ENCODE results near the gene ERO1A.

ERO1A gene

GRCh38 chr14:52619687-52620086 lies 75.7 kb downstream of the ERO1A start:
- Histone ChIP-seq H3K4me3 (ENCODE audit: low read depth, low read length) (no peak overlapping the region), H3K36me3 (ENCODE audit: control insufficient read depth in 2 of 2, insufficient read depth in 1 of 2, low read length in 2 of 2) (0 out of 3 replicates have a peak, but pooled peaks cover 0 to 4% of the 10 kb centered on the region in 2 experiments), H3K27ac (ENCODE audit: extremely low read depth, low read depth, low read length) (no peak overlapping the region), H3K4me1 (ENCODE audit: control insufficient read depth, insufficient read depth, low read length) (no peaks in the 10 kb centered on the region), H3K9me3 (ENCODE audit: control insufficient read depth, insufficient read depth, low read depth, low read length) (no peaks in the 10 kb centered on the region)
- CTCF ChIA-PET, result interaction anchor here (0.7 kb wide), 1 partner anchor 202 kb away, joined by 3 read pairs; no protein-coding TSS in a partner anchor
- POLR2A ChIA-PET, result no interaction called here
- TF ChIP-seq ZNF621 (tag by site-specific recombination; IDR thresholded peaks at IDR 0.05) (no peak), ZNF670 (tag by site-specific recombination; IDR thresholded peaks at IDR 0.05; ENCODE audit: low read depth) (no peak), ZNF223 (tag by site-specific recombination; IDR thresholded peaks at IDR 0.05) (no peak), CTCF (tag by site-specific recombination; IDR thresholded peaks at IDR 0.05) (no peak), ZNF660 (tag by site-specific recombination; IDR thresholded peaks at IDR 0.05) (no peak), OVOL3 (tag by site-specific recombination; IDR thresholded peaks at IDR 0.05) (no peak), SCRT1 (tag by site-specific recombination; IDR thresholded peaks at IDR 0.05; ENCODE audit: borderline replicate concordance) (no peak), ZNF292 (tag by site-specific recombination; IDR thresholded peaks at IDR 0.05; ENCODE audit: borderline replicate concordance, low read depth) (no peak), ZNF184 (tag by site-specific recombination; IDR thresholded peaks at IDR 0.05) (no peak), ZFP69B (tag by site-specific recombination; IDR thresholded peaks at IDR 0.05) (no peak), KLF7 (tag by site-specific recombination; IDR thresholded peaks at IDR 0.05; ENCODE audit: borderline replicate concordance) (no peak), ZNF830 (tag by site-specific recombination; IDR thresholded peaks at IDR 0.05; ENCODE audit: low read depth) (no peak), ZBTB8A (tag by site-specific recombination; IDR thresholded peaks at IDR 0.05) (no peak), ZNF112 (tag by site-specific recombination; IDR thresholded peaks at IDR 0.05) (no peak), ZBTB17 (tag by site-specific recombination; IDR thresholded peaks at IDR 0.05) (no peak), PRDM6 (tag by site-specific recombination; IDR thresholded peaks at IDR 0.05) (no peak), ZEB2 (tag by site-specific recombination; IDR thresholded peaks at IDR 0.05) (no peak)
- TF ChIP-seq, protein P1, sequence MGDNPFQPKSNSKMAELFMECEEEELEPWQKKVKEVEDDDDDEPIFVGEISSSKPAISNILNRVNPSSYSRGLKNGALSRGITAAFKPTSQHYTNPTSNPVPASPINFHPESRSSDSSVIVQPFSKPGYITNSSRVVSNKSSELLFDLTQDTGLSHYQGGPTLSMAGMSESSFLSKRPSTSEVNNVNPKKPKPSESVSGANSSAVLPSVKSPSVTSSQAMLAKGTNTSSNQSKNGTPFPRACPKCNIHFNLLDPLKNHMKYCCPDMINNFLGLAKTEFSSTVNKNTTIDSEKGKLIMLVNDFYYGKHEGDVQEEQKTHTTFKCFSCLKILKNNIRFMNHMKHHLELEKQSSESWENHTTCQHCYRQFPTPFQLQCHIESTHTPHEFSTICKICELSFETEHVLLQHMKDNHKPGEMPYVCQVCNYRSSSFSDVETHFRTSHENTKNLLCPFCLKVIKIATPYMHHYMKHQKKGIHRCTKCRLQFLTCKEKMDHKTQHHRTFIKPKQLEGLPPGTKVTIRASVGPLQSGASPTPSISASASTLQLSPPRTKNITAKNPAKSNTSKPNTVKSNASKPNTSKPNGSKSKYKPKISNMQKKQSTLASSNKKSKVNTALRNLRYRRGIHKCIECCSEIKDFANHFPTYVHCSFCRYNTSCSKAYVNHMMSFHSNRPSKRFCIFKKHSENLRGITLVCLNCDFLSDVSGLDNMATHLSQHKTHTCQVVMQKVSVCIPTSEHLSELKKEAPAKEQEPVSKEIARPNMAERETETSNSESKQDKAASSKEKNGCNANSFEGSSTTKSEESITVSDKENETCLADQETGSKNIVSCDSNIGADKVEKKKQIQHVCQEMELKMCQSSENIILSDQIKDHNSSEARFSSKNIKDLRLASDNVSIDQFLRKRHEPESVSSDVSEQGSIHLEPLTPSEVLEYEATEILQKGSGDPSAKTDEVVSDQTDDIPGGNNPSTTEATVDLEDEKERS (tag by site-specific recombination; IDR thresholded peaks at IDR 0.05), result no peak

DNA sequence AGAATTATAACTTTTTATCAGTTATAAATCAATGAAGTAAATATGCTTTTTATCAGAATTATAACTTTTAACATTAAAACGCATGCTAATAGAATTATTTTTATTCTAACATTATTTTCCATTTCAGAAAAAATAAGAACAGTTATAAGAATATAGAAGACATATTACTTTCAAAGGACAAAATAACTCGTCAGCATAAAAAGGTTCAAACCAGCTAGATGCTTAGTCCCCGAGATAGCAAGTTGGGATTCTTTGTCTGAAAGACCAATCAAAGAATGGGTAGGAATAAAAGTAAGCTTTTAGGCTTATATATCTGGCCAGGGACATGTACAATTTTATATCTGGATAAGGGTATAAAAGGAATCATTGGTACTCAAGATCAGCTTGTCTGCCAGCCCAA lies 76.8 kb downstream of the ERO1A start:
- Histone ChIP-seq H3K9me3 (ENCODE audit: control insufficient read depth, insufficient read depth, low read depth, low read length) (no peaks in the 10 kb centered on the region), H3K27ac (ENCODE audit: extremely low read depth, low read depth, low read length) (no peak overlapping the region), H3K4me3 (ENCODE audit: low read depth, low read length) (no peak overlapping the region), H3K36me3 (ENCODE audit: control insufficient read depth in 2 of 2, insufficient read depth in 1 of 2, low read length in 2 of 2) (0 out of 3 replicates have a peak, but pooled peaks cover 0 to 4% of the 10 kb centered on the region in 2 experiments), H3K4me1 (ENCODE audit: control insufficient read depth, insufficient read depth, low read length) (no peaks in the 10 kb centered on the region)
- POLR2A ChIA-PET, result interaction anchor here (0.6 kb wide), 1 partner anchor 64 kb away, joined by 4 read pairs; no protein-coding TSS in a partner anchor
- CTCF ChIA-PET, result interaction anchor here (0.6 kb wide), 1 partner anchor 51 kb away, joined by 3 read pairs; no protein-coding TSS in a partner anchor
- no peak for TF ChIP-seq ZNF133 (tag by site-specific recombination; IDR thresholded peaks at IDR 0.05)
- TF ChIP-seq KLF9 (tag by site-specific recombination; IDR thresholded peaks at IDR 0.05; ENCODE audit: low read depth), result no peak

Measured in HEK293 (cell line).